ENCODE results near the gene PFKFB3. TPM values are rescaled to one million over a fixed set of nuclear protein-coding genes. Genes with fewer than 3 reads are reported as not detected.
"Not testable (repeated sequence)": the region's sequence is repeated elsewhere in the genome, so short reads cannot be mapped to it uniquely, and the experiment has no call there.

PFKFB3 gene
- total and polyA plus RNA-seq, 2 of the 4 experiments (the other 2 are of a cell fraction) = 34.1 to 45.5 TPM

DNA sequence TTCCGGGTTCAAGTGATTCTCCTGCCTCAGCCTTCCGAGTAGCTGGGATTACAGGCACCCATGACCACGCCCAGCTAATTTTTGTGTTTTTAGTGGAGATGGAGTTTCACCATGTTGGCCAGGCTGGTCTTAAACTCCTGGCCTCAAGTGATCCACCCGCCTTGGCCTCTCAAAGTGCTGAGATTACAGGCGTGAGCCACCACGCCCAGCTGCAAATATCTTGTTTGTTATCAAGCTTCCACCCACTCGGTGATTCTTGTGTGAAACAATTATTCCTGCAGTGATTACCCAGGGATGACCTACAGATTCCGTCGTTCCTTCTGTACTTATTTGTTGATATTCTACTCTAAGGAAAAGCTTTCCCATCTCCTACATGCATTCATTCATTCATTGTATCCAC lies 12.7 kb upstream of the PFKFB3 start:
- H4K91ac ChIP-seq (ENCODE audit: insufficient read depth, low read depth, low read length); H2AK9ac ChIP-seq (replicated peaks; ENCODE audit: low read depth, low read length, poor library complexity); ATAC-seq (ENCODE audit: low read depth); H3K4ac ChIP-seq (ENCODE audit: low read depth, low read length); in situ Hi-C loops (cut with MboI; ENCODE audit: low sequenced_read_pairs); H3K14ac ChIP-seq (replicated peaks; ENCODE audit: low read depth, low read length); dilution Hi-C loops (cut with HindIII; ENCODE audit: low sequenced_read_pairs, unreplicated experiment); H3K4me2 ChIP-seq (ENCODE audit: low read depth, low read length); H3K27me3 ChIP-seq (ENCODE audit: control insufficient read depth, insufficient read depth, low read length); H3K36me3 ChIP-seq (ENCODE audit: control insufficient read depth, insufficient read depth, low read length); H3K4me3 ChIP-seq (ENCODE audit: insufficient read depth, low read depth, low read length); H2BK15ac ChIP-seq (ENCODE audit: low read depth, low read length); H3K56ac ChIP-seq (ENCODE audit: extremely low read depth, insufficient read depth, low read length); H2BK20ac ChIP-seq (ENCODE audit: low read depth, low read length); H3K9ac ChIP-seq (ENCODE audit: low read depth, low read length); H3K23ac ChIP-seq (ENCODE audit: low read depth, low read length); intact Hi-C loops (cut with micrococcal nuclease); H2AFZ ChIP-seq (replicated peaks; ENCODE audit: low read length, poor library complexity); H3K18ac ChIP-seq (ENCODE audit: low read depth, low read length); DNase-seq; H3K27ac ChIP-seq (ENCODE audit: insufficient read depth, low read length); H4K5ac ChIP-seq (ENCODE audit: low read depth, low read length); H4K8ac ChIP-seq (ENCODE audit: low read depth in 2 of 2, low read length in 2 of 2); BruUV-seq (replicated peaks); H3K9me3 ChIP-seq (ENCODE audit: control insufficient read depth, insufficient read depth, low read length); H2BK5ac ChIP-seq (ENCODE audit: low read depth, low read length, poor library complexity, severe bottlenecking); H2BK120ac ChIP-seq (ENCODE audit: low read depth, low read length); CTCF ChIA-PET; H2AK5ac ChIP-seq (ENCODE audit: low read depth, low read length); POLR2A ChIA-PET (ENCODE audit: unreplicated experiment): not testable (repeated sequence)
- Histone ChIP-seq H3K79me1 (ENCODE audit: low read depth in 1 of 2, low read length in 2 of 2) (peaks cover 37 to 75% of the 10 kb centered on the region in 2 experiments), H3K4me1 (ENCODE audit: control insufficient read depth, insufficient read depth, low read length) (peaks cover 16% of the 10 kb centered on the region), H3K9me1 (ENCODE audit: insufficient read depth, low read length) (peaks cover 18% of the 10 kb centered on the region), H4K20me1 (ENCODE audit: insufficient read depth, low read length) (peaks cover 38% of the 10 kb centered on the region)
- no CpG with 5 or more reads among the region's 9 CpGs for WGBS, 2 experiments (ENCODE audit: extremely low coverage in 2 of 2, insufficient read length in 1 of 2)
